HepG2 (cell line): ENCODE results near the gene C1orf21. TPM values are rescaled to one million over a fixed set of nuclear protein-coding genes. Genes with fewer than 3 reads are reported as not detected.

Source experiments
- ATAC-seq: fragments of 200-7000 bp; cut with Tn5 transposase; 3 replicates; pipeline ENCODE4 v1.9.1; 2020; ENCODE audit warnings: mild to moderate bottlenecking, moderate library complexity
- BruUV-seq: library from RNA; stranded (reverse); fragments of 400-500 nt; replicated peaks from 2 replicates; lab custom pipeline; 2021; lab: Mats Ljungman, UMichigan
- CTCF ChIA-PET: fragments of 300-600 bp; formaldehyde crosslinking; extraction: SDS; loops from one replicate; lab custom pipeline; 2021; ENCODE audit warnings: low total read pairs, inconsistent platforms, low intra/inter-chr PET ratio; lab: Yijun Ruan, JAX
- POLR2A ChIA-PET: fragments of 350-600 bp; sonication (Branson Sonifier 250); formaldehyde crosslinking; loops from one replicate; lab custom pipeline; 2020; ENCODE audit warnings: antibody characterized with exemption, inconsistent platforms; lab: Yijun Ruan, JAX
- DNase-seq: peaks from one replicate; pipeline ENCODE4 v3.0.0-alpha.2; 2015; ENCODE audit warnings: low spot score
- FAIRE-seq: peaks from 3 replicates; lab custom pipeline; 2011; peaks lifted over from hg19 to GRCh38; lab: Jason Lieb, UNC
- H2AFZ ChIP-seq: one replicate; pipeline ENCODE4 v1.6.1; 2011; ENCODE audit warnings: low read length, inconsistent platforms
- H3K27ac ChIP-seq: fragments of 300-600 bp; 3 replicates; pipeline ENCODE4 v1.8.0; 2011; ENCODE audit warnings: mixed run types, mild to moderate bottlenecking, mixed read lengths, low read length, inconsistent platforms; ENCODE audit not compliant: insufficient read depth; ENCODE audit errors: extremely low read length
- H3K27me3 ChIP-seq, 2 experiments: fragments of 200-600 bp in 1 of 2; 2 replicates in 1 of 2; 3 replicates in 1 of 2; pipeline versions ENCODE4 v1.6.0 to v1.8.0; 2011; ENCODE audit warnings: low read length in 2 of 2, mild to moderate bottlenecking in 2 of 2, moderate library complexity in 2 of 2, inconsistent platforms in 1 of 2; ENCODE audit not compliant: insufficient read depth in 2 of 2, control insufficient read depth in 1 of 2
- H3K36me3 ChIP-seq, 2 experiments: fragments of 200-600 bp in 1 of 2; replicated peaks in 1 of 2; 2 replicates in 1 of 2; 3 replicates in 1 of 2; pipeline versions ENCODE4 v1.5.1 to v1.8.0; 2011; ENCODE audit warnings: low read length in 2 of 2, inconsistent platforms in 1 of 2; ENCODE audit not compliant: insufficient read depth in 2 of 2, control insufficient read depth in 1 of 2
- H3K4me1 ChIP-seq: 2 replicates; pipeline ENCODE4 v1.5.1; 2012; ENCODE audit warnings: low read length, inconsistent platforms; ENCODE audit not compliant: insufficient read depth
- H3K4me2 ChIP-seq: 2 replicates; pipeline ENCODE4 v1.6.0; 2011; ENCODE audit warnings: low read depth, low read length, inconsistent platforms
- H3K4me3 ChIP-seq, 3 experiments: fragments of 200-600 bp in 1 of 3; sonication (generic), shearing (Covaris generic) in 1 of 3; replicated peaks in 1 of 3; 2 replicates each; pipeline ENCODE4 v1.5.1; 2011 to 2016; ENCODE audit warnings: low read length in 3 of 3, inconsistent platforms in 2 of 3, low read depth in 2 of 3, mild to moderate bottlenecking in 2 of 3, control low read depth in 1 of 3, mixed read lengths in 1 of 3; ENCODE audit not compliant: insufficient read depth in 1 of 3
- H3K79me2 ChIP-seq: one replicate; pipeline ENCODE4 v1.6.1; 2011; ENCODE audit warnings: low read length, inconsistent platforms; ENCODE audit not compliant: insufficient read depth
- H3K9ac ChIP-seq: 2 replicates; pipeline ENCODE4 v1.6.0; 2011; ENCODE audit warnings: mild to moderate bottlenecking, low read depth, low read length, inconsistent platforms; ENCODE audit not compliant: insufficient read depth
- H3K9me3 ChIP-seq: 2 replicates; pipeline ENCODE4 v1.5.1; 2012; ENCODE audit warnings: mild to moderate bottlenecking, low read length
- H4K20me1 ChIP-seq: 2 replicates; pipeline ENCODE4 v1.6.0; 2011; ENCODE audit warnings: inconsistent platforms, mild to moderate bottlenecking, low read length, moderate library complexity; ENCODE audit not compliant: insufficient read depth
- CREB1 ChIP-seq, 2 experiments: fragments of 450-650 bp in 1 of 2; IDR thresholded peaks; 2 replicates each; pipeline ENCODE4 v1.6.1; 2016 to 2017; ENCODE audit warnings: control low read depth in 1 of 2, mild to moderate bottlenecking in 1 of 2, missing compliant biosample characterization in 1 of 2, missing genetic modification characterization in 1 of 2
- HDAC1 ChIP-seq: sonication (generic); formaldehyde crosslinking; IDR thresholded peaks from 2 replicates; pipeline ENCODE4 v1.5.1; 2020; ENCODE audit warnings: mild to moderate bottlenecking, missing genetic modification reagents
- KDM6A ChIP-seq: IDR thresholded peaks from 2 replicates; pipeline ENCODE4 v1.6.1; 2016; ENCODE audit warnings: low read depth
- MNT ChIP-seq: fragments of 450-650 bp; IDR thresholded peaks from 2 replicates; pipeline ENCODE4 v1.6.1; 2016
- RERE ChIP-seq: IDR thresholded peaks from 2 replicates; pipeline ENCODE4 v1.6.1; 2016; ENCODE audit warnings: low read depth, missing genetic modification reagents, missing compliant biosample characterization
- SSRP1 ChIP-seq: IDR thresholded peaks from 2 replicates; pipeline ENCODE4 v1.6.1; 2016; ENCODE audit warnings: control low read depth
- WGBS: methylation state at CpG from one replicate; pipeline ENCODE4 v1.1.6; 2017; ENCODE audit warnings: low lambda C conversion rate; 5-methylcytosine and 5-hydroxymethylcytosine counted together
- in situ Hi-C: cut with HindIII; loops from 2 replicates; pipeline ENCODE4 v1.10.0; 2017; ENCODE audit warnings: low pct_unique_long_range_greater_than_20kb; ENCODE audit not compliant: extremely low pct_ligation_motif_present
- intact Hi-C: fragments of 100-400 bp; cut with micrococcal nuclease; formaldehyde crosslinking; loops from one replicate; pipeline ENCODE4 v1.10.0; 2022; ENCODE audit not compliant: unreplicated experiment
- polyA plus RNA-seq, 8 experiments: library from polyadenylated mRNA; depleted of rRNA in 3 of 8; stranded (reverse) in 7 of 8; unstranded in 1 of 8; fragments of >200 nt; fragmentation: Illumina TruSeq in 4 of 8; extraction: Trizol in 4 of 8; gene quantifications; 2 replicates each; pipeline versions ENCODE4 v1.2.1 to v1.2.3, GENCODE V29; 2011 to 2016; ENCODE audit warnings: low read depth in 4 of 8, missing spikeins in 1 of 8, mixed read lengths in 1 of 8; ENCODE audit not compliant: insufficient read depth in 1 of 8
- total RNA-seq, 5 experiments: library from RNA; depleted of rRNA; stranded (reverse); fragments of >200 nt; fragmentation: Illumina TruSeq; extraction: Trizol; gene quantifications; 2 replicates each; pipeline ENCODE4 v1.2.3, GENCODE V29; 2016; ENCODE audit warnings: low read depth in 1 of 5

Gene C1orf21
- total and polyA plus RNA-seq, 2 of the 13 experiments (the other 11 are each of a cell fraction or from before 2014, with no cell fraction given): not detected

GRCh38 chr1:184535191-184535970 is 148.6 kb downstream of the C1orf21 start (continued):
- TF ChIP-seq RERE (CRISPR knock-in tag) (no peak), KDM6A (no peak), HDAC1 (CRISPR knock-in tag) (no peak)
- TF ChIP-seq, all 625 proteins: peak for 0

- FAIRE-seq (no peak), ATAC-seq (no peak), DNase-seq (no peak)
- no peaks in the 10 kb centered on the region for H3K36me3 ChIP-seq
- H3K79me2 ChIP-seq: no peaks in the 10 kb centered on the region
- no peak overlapping the region for H3K4me2 ChIP-seq
- BruUV-seq: no TSS peak
- peaks cover 0 to 8% of the 10 kb centered on the region in 2 experiments; a peak in 2 of 5 replicates for H3K27me3 ChIP-seq
- CTCF ChIA-PET: no interaction called here
- POLR2A ChIA-PET: no interaction called here
- no peak overlapping the region for H3K9ac ChIP-seq
- H4K20me1 ChIP-seq: no peaks in the 10 kb centered on the region
- TF ChIP-seq SSRP1 (CRISPR knock-in tag): no peak
- peak; percentile 73 for TF ChIP-seq MNT
- 0 out of 2 replicates have a peak, but pooled peaks have one; percentile 40 for TF ChIP-seq CREB1 (IDR thresholded peaks at IDR 0.05)
- TF ChIP-seq CREB1 (CRISPR knock-in tag; IDR thresholded peaks at IDR 0.05): no peak
- no peaks in the 10 kb centered on the region for H3K4me1 ChIP-seq
- intact Hi-C loops (no loop called here), in situ Hi-C loops (no loop called here)
- H3K27ac ChIP-seq: no peak overlapping the region
- no peak overlapping the region for H2AFZ ChIP-seq
- no peaks in the 10 kb centered on the region; the same call in 1 of the 2 replicates for H3K9me3 ChIP-seq
- WGBS: 24% methylated on average over 8 of the region's 8 CpGs
- H3K4me3 ChIP-seq: no peak overlapping the region
Observed at GRCh38 chr1:184536246-184536985, 149.6 kb downstream of the C1orf21 start.
